ENCODE data around the gene HPDL.

The HPDL gene

GRCh38 chr1:45322486-45323040 is 4.1 kb upstream of the HPDL start:
- no peak for DNase-seq (ENCODE audit: low read depth in 2 of 2)

- DNase-seq (ENCODE audit: low read depth in 2 of 2) = no peak
Observed at GRCh38 chr1:45325851-45326506, 716 bp upstream of the HPDL start.

- DNase-seq (ENCODE audit: low read depth in 2 of 2) = no peak
Observed at GRCh38 chr1:45327644-45328515, 1.2 kb downstream of the HPDL start.

- no peak for DNase-seq (ENCODE audit: low read depth in 2 of 2)
Observed at GRCh38 chr1:45328680-45329079, 2.0 kb downstream of the HPDL start.

- no peak for DNase-seq (ENCODE audit: low read depth in 2 of 2)
Observed at GRCh38 chr1:45329445-45329844, 2.8 kb downstream of the HPDL start.

GRCh38 chr1:45331436-45332345 is 5.0 kb downstream of the HPDL start:
- no peak for DNase-seq (ENCODE audit: low read depth in 2 of 2)

GRCh38 chr1:45332346-45332720 is 5.6 kb downstream of the HPDL start:
- no peak for DNase-seq (ENCODE audit: low read depth in 2 of 2)

GRCh38 chr1:45334308-45335245 is 7.9 kb downstream of the HPDL start:
- no peak for DNase-seq (ENCODE audit: low read depth in 2 of 2)

- no peak for DNase-seq (ENCODE audit: low read depth in 2 of 2)
Observed at GRCh38 chr1:45335855-45336324, 9.2 kb downstream of the HPDL start.

- no peak for DNase-seq (ENCODE audit: low read depth in 2 of 2)
Observed at GRCh38 chr1:45337630-45338325, 11.1 kb downstream of the HPDL start.

GRCh38 chr1:45339789-45340558 is 13.3 kb downstream of the HPDL start, which contains the start of the genes MUTYH and TOE1:
Gene MUTYH, minus strand, starts transcription at chr1:45340440. Its CDS starts 5,935 bp downstream, at chr1:45334505.
Gene TOE1, plus strand, starts transcription at chr1:45340170. Its CDS starts 83 bp downstream, at chr1:45340253.
- DNase-seq (ENCODE audit: low read depth in 2 of 2) = peak; percentile 74 to 77

GRCh38 chr1:45340816-45341466 is 14.2 kb downstream of the HPDL start:
- DNase-seq (ENCODE audit: low read depth in 2 of 2) = no peak

GRCh38 chr1:45344499-45344898 is 17.8 kb downstream of the HPDL start:
- no peak for DNase-seq (ENCODE audit: low read depth in 2 of 2)

GRCh38 chr1:45345014-45345413 is 18.3 kb downstream of the HPDL start:
- DNase-seq (ENCODE audit: low read depth in 2 of 2) = no peak

- no peak for DNase-seq (ENCODE audit: low read depth in 2 of 2)
Observed at GRCh38 chr1:45346473-45346872, 19.8 kb downstream of the HPDL start.

GRCh38 chr1:45348020-45348419 is 21.3 kb downstream of the HPDL start:
- no peak for DNase-seq (ENCODE audit: low read depth in 2 of 2)

GRCh38 chr1:45348609-45348965 is 21.9 kb downstream of the HPDL start:
- DNase-seq (ENCODE audit: low read depth in 2 of 2) = no peak

- DNase-seq (ENCODE audit: low read depth in 2 of 2) = no peak
Observed at GRCh38 chr1:45348966-45349677, 22.4 kb downstream of the HPDL start.
